T1000 (cell line): ENCODE measurements around the gene FGD3.

Source experiments
- DNase-seq: peaks from one replicate; lab custom pipeline; 2025; ENCODE audit warnings: mixed read lengths; lab: John Stamatoyannopoulos, UW

Gene FGD3

DNA sequence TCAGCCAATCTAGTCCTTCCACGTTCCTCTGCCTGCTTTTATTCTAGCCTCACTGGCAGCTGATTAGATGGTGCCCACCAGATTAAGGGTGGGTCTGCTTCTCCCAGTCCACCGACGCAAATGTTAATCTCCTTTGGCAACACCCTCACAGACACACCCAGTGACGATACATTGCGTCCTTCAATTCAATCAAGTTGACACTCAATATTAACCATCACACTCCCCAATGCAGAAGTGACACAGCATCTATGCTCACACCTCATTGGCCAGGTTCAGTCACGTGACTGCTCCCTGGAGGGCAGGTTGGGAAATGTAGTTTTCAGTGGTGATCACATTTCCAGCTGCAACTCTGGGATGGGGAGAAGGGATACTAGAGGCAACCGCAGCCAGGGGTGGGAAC lies 124.1 kb downstream of the FGD3 start:
- no peak for DNase-seq

DNA sequence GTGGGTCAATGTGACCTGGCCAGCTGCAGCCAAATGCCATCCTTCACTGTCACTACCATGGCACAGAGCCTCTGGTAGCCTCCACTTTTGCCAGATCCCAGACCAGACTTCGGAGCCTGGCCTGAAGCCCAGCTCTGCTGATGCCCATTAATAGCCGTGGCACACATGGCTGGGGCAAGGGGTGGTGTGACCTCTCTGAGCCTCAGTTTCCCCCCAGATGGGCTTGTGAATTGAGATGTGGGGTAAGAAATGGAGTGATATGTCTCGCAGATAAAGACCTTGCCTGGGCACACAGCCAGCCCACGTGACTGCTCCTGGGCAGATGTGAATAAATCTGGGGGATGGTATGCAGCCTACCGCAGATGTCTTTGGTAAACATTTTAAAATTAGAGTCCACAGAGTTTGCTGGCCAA lies 125.1 kb downstream of the FGD3 start:
- no peak for DNase-seq

DNA sequence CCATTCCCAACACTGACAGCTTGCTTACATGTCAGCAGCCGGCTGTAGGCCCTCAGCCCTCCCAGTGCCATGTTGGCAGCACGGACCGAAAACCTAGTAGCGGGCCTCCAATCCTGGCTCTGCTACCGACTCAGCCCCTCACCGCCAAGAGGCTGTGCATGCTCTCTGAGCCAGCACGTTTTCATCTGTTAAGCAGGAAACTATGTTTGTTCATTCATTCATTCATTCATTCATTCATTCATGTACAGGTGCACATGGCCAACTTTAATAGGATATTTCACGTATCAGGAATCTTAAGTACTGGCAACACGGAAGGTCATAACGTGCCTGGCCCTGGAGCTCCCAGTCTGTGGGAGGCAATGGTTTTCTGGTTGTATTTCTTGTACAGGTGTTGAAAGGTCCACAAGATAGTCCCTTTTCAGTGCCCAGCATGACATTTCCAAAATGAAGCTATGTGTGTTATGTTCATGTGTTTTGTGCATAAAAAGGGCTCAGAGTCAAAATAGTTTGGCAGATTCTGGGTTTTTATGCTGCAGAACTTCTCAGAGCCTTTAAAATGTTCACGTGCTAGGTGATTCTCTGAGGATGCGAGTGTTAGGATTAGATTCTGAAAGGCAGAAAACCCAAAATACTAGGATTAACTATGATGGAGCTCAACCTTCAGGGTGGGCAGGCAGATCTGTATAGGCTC lies 128.9 kb downstream of the FGD3 start:
- DNase-seq: no peak

DNA sequence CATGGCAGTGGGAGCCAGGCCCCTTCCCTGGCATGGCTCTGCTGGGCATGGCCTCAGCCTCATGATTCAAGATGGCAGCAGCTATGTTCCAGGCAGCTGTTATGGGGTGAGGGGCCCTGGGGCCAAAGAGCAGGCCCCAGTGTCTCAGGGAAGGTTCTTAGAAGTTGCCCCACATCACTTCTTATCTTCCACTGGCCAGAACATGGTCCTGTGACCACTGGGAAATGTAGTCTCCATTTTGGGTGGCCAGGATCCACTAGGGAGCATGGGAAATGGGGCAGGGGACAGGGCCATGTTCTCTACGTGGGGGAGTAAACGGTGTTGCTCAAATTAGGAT lies 129.4 kb downstream of the FGD3 start:
- DNase-seq: no peak

DNA sequence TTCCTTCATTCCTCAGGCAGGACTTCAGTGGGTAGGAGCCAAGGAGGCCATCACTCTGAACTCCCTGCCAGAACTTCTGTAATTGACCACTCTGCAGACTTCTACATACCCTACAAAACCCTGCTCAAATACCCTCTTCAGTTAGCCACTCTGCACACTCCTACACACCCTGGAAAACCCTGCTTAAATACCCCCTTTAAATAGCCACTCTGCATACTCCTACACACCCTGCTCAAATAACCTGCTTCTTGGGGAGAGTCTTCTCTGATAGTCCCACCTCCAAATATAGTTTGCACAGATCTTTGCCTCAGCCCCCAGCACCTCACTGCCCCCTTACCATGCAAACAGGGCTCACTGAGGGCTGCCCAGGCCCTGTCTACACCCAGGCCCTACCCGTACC lies 130.0 kb downstream of the FGD3 start:
- no peak for DNase-seq

DNA sequence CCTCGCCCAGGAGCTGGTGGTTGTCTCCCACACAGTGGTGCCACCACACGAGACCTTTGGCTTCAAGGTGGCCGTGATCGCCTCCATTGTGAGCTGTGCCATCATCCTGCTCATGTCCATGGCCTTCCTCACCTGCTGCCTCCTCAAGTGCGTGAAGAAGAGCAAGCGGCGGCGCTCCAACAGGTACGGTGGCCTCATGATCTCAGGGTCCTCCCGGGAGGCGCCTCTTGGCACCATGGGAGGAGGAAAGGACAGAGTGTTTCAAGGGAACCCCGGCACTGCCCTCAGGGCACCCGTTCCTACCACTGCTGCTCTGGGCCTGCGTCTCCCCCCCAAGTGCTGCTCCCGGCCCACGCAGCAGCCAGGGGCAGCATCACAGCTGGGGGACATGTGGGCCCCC lies 130.5 kb downstream of the FGD3 start:
- no peak for DNase-seq

DNA sequence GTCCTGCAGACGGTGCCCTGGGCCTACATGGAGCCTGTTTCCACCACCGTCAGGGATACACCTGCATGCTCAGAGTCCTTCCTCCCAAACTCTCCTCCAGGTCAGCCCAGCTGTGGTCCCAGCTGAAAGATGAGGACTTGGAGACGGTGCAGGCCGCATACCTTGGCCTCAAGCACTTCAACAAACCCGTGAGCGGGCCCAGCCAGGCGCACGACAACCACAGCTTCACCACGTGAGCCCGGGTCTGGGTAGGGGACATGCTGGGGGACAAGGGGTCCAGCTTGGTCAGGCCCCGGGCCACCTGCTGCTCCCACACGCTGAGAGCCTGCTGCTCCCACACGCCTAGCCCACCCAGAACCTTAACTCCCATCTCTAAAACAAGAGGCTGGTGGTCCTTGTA lies 132.0 kb downstream of the FGD3 start:
- DNase-seq: no peak

DNA sequence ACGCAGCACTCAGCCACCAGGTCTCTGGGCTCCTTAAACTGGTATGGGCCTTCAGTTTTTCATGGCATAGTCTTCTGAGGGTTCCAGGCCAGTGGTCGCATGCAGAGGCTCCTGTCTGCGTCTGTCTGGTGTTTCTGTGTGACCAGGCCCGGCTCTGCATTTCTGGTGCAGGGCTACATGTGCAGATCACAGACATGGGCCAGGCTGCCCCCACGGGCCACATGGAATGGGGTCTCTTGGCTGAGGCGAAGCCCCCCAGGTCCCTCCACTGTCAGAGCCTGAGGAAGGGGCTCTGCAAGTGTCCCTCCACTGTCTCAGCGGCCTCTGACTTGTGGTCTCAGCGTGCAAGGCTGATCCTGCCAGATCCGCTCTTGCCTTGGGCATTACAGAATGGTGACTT lies 133.1 kb downstream of the FGD3 start:
- DNase-seq: no peak

DNA sequence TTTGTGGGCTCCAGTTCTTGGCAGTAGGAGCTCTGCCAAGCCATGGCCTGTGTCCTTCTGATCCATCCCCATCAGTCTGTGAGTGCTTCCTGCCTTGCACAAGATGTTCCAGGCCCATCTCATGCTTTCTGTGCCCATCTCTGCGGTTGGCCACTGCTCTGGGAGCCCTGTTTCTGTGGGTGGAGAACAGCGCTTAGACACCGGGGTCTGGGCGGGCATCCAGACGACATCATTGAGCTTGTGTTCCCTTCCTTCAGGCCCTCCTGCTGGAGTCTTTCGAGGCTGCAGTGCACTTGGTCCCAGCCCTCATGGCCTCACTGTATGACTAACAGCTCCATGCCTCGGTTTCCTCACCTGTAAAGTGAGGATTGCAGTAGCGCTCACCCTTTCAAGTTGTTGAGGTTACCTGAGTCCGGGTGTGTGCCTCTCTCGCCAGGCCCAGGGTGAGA lies 133.8 kb downstream of the FGD3 start:
- DNase-seq: no peak

DNA sequence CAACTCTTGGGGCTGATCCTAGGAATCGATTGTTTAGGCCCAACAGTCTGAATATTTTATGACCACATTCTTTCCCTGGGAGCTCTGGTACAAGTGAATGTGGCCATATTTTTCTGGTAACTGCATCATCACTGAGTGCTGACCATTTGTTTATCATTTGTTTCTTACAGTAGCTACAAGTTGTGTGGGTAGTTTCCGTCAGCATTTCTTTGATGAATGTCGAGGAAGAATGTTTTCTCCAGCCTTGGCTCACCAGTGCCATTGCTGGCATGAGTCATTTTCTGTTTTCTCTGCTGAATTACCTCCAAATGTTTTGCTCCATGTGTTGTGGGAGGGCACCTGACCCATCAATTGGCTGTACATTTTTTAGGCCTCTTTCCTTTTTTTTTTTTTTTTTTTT lies 134.6 kb downstream of the FGD3 start:
- no peak for DNase-seq

DNA sequence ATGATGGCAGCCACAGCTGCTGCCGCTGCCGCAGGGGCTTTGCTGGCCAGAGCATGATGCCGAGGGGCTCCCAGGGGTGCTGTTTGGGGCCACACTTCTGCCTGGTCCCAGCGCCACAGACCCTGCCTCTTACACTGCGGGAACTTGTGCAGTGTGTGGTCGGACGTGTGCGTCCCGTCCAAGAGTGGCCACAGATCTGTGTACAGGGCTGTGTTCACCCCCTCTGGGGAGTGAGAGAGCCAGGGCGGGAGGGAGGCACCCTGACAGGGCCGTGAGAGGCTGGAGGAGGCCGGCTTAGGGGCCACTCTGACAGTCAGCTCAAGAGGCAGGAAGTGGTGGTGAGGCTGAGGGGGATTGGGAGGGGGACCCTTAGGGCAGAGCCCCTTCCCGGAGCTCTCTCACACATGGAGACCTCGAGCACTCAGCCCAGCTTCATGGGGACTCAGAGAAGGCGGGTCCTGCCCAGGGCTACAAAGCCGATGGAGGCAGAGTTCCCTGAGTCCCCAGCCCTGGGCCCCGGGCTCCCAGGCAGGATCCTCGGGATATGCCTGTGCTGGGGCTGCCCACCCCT lies 135.6 kb downstream of the FGD3 start:
- DNase-seq: no peak

DNA sequence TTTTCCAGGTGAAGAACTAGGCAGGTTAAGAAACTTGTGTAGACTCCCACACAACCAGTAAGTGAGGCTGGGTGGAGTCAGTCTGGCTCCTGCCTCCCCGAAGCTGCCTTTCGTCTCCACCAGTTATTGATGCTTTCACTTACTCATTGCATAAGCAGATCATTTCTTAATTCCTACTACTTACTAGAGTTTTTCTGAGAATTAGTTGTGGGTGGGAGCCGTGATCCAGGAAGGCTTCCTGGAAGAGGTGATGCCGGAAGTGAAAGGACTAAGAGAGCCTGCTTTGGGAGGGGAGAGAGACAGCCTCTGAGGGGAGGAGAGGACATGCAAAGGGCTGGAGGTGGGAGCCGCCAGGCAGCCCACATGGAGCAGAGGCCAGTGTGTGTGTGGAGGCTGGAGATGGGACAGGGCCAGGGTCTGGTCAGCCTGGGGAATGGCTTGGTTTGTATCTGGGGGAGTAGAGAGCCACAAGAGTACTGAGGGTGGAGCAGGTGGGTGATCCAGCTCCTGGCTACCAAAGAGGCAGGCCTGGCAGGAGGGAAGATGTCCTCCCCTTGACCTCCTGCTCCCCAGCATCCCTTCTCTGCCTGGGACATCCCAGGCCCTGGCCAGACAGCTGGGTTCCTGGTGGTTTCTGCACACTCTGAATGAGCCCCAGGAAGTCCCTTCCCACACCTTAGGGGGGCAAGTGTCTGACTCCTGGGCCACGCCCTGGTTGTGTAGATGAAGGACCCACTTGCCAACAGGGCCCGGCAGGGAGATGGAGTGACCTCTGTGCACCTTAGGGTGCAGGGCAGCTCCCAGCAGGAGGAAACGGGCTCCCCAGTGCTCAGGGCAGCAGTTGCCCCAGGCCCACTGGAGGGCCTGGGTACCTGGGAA lies 136.5 kb downstream of the FGD3 start:
- no peak for DNase-seq

DNA sequence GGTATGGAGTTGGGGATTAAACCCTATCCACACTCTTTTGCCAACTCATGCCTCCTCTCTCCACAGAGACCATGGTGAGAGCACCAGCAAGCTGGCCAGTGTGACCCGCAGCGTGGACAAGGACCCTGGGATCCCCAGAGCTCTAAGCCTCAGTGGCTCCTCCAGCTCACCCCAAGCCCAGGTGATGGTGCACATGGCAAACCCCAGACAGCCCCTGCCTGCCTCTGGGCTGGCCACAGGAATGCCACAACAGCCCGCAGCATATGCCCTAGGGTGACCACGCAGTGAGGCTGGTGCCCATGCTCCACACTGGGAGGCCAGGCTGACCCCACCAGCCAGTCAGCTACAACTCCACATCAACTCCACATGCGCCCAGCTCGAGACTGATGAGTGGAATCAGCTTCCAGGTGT lies 137.2 kb downstream of the FGD3 start:
- no peak for DNase-seq

DNA sequence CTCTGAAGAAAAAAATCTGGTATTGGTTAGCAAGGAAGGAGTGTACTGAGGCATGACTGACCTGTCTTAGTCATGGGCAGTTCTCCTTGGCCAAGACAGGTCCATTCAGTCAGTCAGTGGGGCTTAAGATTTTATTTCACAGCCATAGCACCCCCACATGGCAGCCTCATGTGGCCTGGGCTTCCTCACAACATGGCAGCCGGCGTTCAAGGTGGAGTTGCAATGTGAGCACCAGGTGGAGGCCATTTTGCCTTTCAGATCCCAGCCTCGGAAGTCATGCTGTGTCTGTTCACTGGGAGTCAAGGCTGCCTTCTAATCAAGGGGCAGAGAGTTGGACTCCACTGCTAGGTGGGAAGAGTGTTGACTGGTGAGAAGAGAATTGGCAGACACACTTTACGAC lies 138.4 kb downstream of the FGD3 start:
- no peak for DNase-seq
